H1 (cell line): ENCODE measurements around the gene SLC28A1. TPM values are rescaled to one million over a fixed set of nuclear protein-coding genes. Genes with fewer than 3 reads are reported as not detected.

Experiments
- ATF3 ChIP-seq: IDR thresholded peaks from 2 replicates; pipeline ENCODE4 v1.6.1; 2011; ENCODE audit warnings: low read depth, mild to moderate bottlenecking, low read length; ENCODE audit not compliant: insufficient read depth
- BACH1 ChIP-seq: IDR thresholded peaks from 2 replicates; pipeline ENCODE4 v1.6.1; 2012; ENCODE audit warnings: low read length, improper control_type of control experiment
- BCL11A ChIP-seq, 2 experiments: IDR thresholded peaks; one replicate each; pipeline ENCODE4 v1.6.1; 2011; ENCODE audit warnings: low read depth in 2 of 2, low read length in 2 of 2, mild to moderate bottlenecking in 2 of 2
- GABPA ChIP-seq: IDR thresholded peaks from 2 replicates; pipeline ENCODE4 v1.6.1; 2011; ENCODE audit warnings: mild to moderate bottlenecking, low read length, moderate library complexity, borderline replicate concordance; ENCODE audit not compliant: insufficient read depth
- SP4 ChIP-seq: IDR thresholded peaks from 2 replicates; pipeline ENCODE4 v1.6.1; 2012; ENCODE audit warnings: low read length, inconsistent platforms
- polyA plus RNA-seq, 7 experiments: library from polyadenylated mRNA; depleted of rRNA in 3 of 7; stranded (reverse) in 5 of 7; unstranded in 2 of 7; fragments of >200 nt in 5 of 7; fragments of 200-250 nt in 2 of 7; gene quantifications; 1 replicate in 5 of 7; 2 replicates in 1 of 7; 4 replicates in 1 of 7; pipeline versions ENCODE4 v1.2.1 to v1.2.3, GENCODE V29; 2011 to 2013; ENCODE audit warnings: missing spikeins in 2 of 7, mixed read lengths in 2 of 7
- total RNA-seq: library from RNA; stranded (reverse); fragmentation: NEBNext Ultra II Directional; extraction: Animal tissue kit (Norgen Biotek cat#: 25700); gene quantifications from 2 replicates; pipeline ENCODE4 v1.2.1, GENCODE V29; 2021

The SLC28A1 gene
- total and polyA plus RNA-seq, 2 of the 8 experiments (the other 6 are each of a cell fraction or from before 2014, with no cell fraction given), result 0.09 TPM; not detected in 1

GRCh38 chr15:84872009-84872910, 12.2 kb upstream of the SLC28A1 start (continued):
- TF ChIP-seq ATF3 (no peak), SP4 (no peak), BACH1 (no peak), GABPA (no peak), BCL11A (IDR thresholded peaks at IDR 0.05; ENCODE audit: low read depth in 2 of 2, low read length in 2 of 2) (no peak)
- TF ChIP-seq, all 59 proteins: peak for 0
